Measurements from ENCODE around the gene CPE. TPM values are rescaled to one million over a fixed set of nuclear protein-coding genes. Genes with fewer than 3 reads are reported as not detected.

The CPE gene
- total RNA-seq: 103 TPM

DNA sequence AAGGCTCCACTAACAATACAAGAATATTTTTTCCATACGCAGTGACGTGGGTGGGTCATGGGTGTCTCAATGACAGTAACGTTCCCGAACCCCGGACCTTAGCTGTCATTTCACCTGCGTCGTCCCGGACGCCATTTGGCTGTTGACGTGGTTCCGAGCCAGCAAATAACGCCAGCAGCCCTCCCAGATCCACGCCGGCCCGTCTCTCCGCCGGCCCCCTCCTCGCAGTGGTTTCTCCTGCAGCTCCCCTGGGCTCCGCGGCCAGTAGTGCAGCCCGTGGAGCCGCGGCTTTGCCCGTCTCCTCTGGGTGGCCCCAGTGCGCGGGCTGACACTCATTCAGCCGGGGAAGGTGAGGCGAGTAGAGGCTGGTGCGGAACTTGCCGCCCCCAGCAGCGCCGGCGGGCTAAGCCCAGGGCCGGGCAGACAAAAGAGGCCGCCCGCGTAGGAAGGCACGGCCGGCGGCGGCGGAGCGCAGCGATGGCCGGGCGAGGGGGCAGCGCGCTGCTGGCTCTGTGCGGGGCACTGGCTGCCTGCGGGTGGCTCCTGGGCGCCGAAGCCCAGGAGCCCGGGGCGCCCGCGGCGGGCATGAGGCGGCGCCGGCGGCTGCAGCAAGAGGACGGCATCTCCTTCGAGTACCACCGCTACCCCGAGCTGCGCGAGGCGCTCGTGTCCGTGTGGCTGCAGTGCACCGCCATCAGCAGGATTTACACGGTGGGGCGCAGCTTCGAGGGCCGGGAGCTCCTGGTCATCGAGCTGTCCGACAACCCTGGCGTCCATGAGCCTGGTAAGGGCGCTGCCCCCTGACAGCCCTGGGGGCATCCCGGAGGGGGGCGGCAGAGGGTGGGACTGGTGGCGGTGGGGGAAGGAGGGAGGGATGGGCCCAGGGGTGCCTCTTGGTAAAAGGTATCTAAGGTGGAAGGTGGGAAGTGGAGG is at the start of gene CPE:
Gene CPE, plus strand, starts transcription at position 264 of the 933 bp plus-strand sequence. Its CDS starts 214 bp downstream, at position 478.
- DNase-seq (ENCODE audit: extremely low spot score in 2 of 2): no peak

DNA sequence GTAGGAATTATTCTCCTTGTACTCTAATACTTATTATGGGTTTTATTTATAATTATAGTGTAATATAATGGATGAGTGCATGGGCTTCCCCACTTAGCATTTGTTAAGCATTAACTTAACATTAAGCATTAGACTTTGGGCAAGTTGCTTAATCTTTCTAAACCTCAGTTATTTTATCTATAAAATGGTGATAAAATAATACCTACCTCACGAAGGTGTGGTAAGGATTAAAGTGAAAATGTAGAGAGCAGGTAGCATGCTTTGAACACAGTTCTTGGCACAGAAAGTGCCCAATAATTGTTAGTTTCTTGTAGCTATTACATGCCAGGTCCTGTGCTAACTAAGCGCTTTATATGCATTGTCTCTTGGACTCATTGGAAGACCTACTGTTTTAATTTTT is 48.7 kb upstream of the CPE start:
- no peaks in the 10 kb centered on the region for H3K36me3 ChIP-seq
- H3K9me3 ChIP-seq: no peaks in the 10 kb centered on the region
- intact Hi-C loops (cut with DNase I): no loop called here
- no peaks in the 10 kb centered on the region for H3K27me3 ChIP-seq
- no peak for DNase-seq (ENCODE audit: extremely low spot score in 2 of 2)
- TF ChIP-seq POLR2AphosphoS5 (IDR thresholded peaks at IDR 0.05; ENCODE audit: insufficient read depth in 1 of 2, low read depth in 1 of 2): no peak
- TF ChIP-seq, protein P1, sequence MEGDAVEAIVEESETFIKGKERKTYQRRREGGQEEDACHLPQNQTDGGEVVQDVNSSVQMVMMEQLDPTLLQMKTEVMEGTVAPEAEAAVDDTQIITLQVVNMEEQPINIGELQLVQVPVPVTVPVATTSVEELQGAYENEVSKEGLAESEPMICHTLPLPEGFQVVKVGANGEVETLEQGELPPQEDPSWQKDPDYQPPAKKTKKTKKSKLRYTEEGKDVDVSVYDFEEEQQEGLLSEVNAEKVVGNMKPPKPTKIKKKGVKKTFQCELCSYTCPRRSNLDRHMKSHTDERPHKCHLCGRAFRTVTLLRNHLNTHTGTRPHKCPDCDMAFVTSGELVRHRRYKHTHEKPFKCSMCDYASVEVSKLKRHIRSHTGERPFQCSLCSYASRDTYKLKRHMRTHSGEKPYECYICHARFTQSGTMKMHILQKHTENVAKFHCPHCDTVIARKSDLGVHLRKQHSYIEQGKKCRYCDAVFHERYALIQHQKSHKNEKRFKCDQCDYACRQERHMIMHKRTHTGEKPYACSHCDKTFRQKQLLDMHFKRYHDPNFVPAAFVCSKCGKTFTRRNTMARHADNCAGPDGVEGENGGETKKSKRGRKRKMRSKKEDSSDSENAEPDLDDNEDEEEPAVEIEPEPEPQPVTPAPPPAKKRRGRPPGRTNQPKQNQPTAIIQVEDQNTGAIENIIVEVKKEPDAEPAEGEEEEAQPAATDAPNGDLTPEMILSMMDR (IDR thresholded peaks at IDR 0.05): no peak
- no peak for TF ChIP-seq POLR2A (IDR thresholded peaks at IDR 0.05)
- no peak overlapping the region for H3K4me3 ChIP-seq
- no peak overlapping the region for H3K27ac ChIP-seq
- H3K4me1 ChIP-seq: peaks cover 47% of the 10 kb centered on the region

More for the DNA sequence above, at the start of gene CPE:
- H3K36me3 ChIP-seq: no peaks in the 10 kb centered on the region
- no peaks in the 10 kb centered on the region for H3K27me3 ChIP-seq
- intact Hi-C loops (cut with DNase I): loop anchor here (10.0 kb wide), 1 partner anchor 86 kb away; no protein-coding TSS in a partner anchor
- H3K9me3 ChIP-seq: no peaks in the 10 kb centered on the region
- TF ChIP-seq POLR2A (IDR thresholded peaks at IDR 0.05) (no peak), POLR2AphosphoS5 (IDR thresholded peaks at IDR 0.05; ENCODE audit: insufficient read depth in 1 of 2, low read depth in 1 of 2) (peak in 1 of 2 donors; percentile 74)
- TF ChIP-seq, protein P1 (IDR thresholded peaks at IDR 0.05): peak in 1 of 3 experiments; percentile 66
- peak within 1 kb of the TSS; percentile 53 to 56 for H3K4me3 ChIP-seq
- H3K27ac ChIP-seq: peak within 1 kb of the TSS; percentile 73
- peaks cover 4% of the 10 kb centered on the region for H3K4me1 ChIP-seq

DNA sequence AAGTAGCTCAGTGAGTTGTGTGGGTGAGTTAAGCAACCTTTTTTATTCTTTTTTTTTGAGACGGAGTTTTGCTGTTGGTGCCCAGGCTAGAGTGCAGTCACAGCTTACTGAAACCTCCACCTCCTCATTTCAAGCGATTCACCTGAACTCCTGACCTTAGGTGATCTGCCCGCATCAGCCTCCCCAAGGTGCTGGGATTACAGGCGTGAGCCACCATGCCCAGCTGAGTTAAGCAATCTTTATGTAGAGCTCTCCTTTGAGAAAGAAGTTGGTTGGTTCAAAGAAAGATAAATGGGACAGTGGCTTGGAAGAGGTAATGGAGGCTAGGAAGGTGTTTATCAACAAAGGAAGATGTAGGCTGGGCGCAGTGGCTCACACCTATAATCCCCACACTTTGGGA is 48.1 kb upstream of the CPE start:
- peaks cover 47% of the 10 kb centered on the region for H3K4me1 ChIP-seq
- H3K27ac ChIP-seq: no peak overlapping the region
- H3K36me3 ChIP-seq: no peaks in the 10 kb centered on the region
- TF ChIP-seq POLR2A (IDR thresholded peaks at IDR 0.05) (no peak), POLR2AphosphoS5 (IDR thresholded peaks at IDR 0.05; ENCODE audit: insufficient read depth in 1 of 2, low read depth in 1 of 2) (no peak)
- TF ChIP-seq, protein P1 (IDR thresholded peaks at IDR 0.05): no peak
- no peak for DNase-seq (ENCODE audit: extremely low spot score in 2 of 2)
- no peaks in the 10 kb centered on the region for H3K9me3 ChIP-seq
- intact Hi-C loops (cut with DNase I): no loop called here
- no peak overlapping the region for H3K4me3 ChIP-seq
- H3K27me3 ChIP-seq: no peaks in the 10 kb centered on the region

DNA sequence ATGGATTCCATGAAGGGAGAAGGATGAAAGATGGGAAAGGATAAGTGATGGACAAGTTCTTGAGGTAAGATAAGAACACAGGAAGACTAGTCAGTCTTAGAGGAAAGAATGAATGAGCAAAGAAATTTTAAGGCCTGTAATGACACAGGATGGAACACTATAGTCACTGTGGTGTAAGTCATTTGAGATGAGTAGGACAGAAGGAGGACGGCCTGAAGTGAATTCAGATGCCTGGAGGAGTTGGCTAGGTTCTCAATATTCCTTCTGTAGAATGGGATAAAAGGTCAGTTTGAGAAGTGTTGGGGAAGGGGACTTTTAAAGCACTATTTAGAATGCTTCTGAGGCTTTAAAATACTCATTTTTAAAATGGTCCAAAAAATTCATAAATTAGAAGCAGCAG is 47.4 kb upstream of the CPE start:
- Histone ChIP-seq H3K36me3 (no peaks in the 10 kb centered on the region), H3K4me3 (no peak overlapping the region), H3K4me1 (peaks cover 42% of the 10 kb centered on the region)

More for the DNA sequence above, 47.4 kb upstream of the CPE start:
- intact Hi-C loops (cut with DNase I): no loop called here
- TF ChIP-seq, protein P1 (IDR thresholded peaks at IDR 0.05): no peak
- TF ChIP-seq POLR2AphosphoS5 (IDR thresholded peaks at IDR 0.05; ENCODE audit: insufficient read depth in 1 of 2, low read depth in 1 of 2): no peak
- no peak for TF ChIP-seq POLR2A (IDR thresholded peaks at IDR 0.05)
- H3K9me3 ChIP-seq: no peaks in the 10 kb centered on the region
- H3K27ac ChIP-seq: no peak overlapping the region
- no peak for DNase-seq (ENCODE audit: extremely low spot score in 2 of 2)
- no peaks in the 10 kb centered on the region for H3K27me3 ChIP-seq

Data from vagina (tissue), 2 donors.